ENCODE data around the gene HGS.

HGS gene

DNA sequence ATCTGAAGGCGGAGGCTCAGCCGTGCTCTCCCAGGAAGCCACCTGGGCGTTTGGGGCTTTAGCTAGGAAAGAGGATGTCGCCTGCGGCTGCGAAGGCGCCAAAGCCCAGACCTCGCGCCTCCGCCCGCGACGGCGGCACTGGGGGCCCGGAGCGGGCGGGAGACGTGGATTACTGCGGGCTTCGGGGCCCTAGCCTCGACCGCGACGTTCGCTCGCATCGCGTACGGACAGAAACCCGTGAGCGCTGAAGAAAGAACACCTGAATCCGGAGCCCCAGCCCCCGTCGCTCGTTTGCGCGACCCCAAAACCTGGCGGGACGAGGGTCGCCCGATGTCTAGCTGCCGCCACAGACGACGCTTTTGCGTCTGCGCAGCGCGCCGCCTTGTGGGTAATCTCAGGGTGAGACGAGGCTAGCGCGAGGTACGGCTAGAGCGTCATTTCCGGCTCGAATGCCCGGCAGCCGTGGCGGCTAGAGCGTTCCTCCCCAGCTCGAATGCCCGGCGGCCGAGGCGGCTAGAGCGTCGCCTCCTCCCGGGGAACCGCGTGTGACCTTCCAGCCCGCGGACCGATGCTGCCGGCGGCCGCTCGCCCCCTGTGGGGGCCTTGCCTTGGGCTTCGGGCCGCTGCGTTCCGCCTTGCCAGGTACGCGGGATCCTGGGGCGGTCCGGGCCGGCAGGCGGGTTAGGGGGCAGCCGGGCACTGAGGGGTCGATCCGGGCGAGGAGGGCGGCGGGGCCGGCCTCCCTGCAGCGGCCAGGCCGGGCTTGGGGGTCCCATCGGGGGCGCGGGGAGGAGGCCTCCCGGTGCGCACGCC is 19.3 kb downstream of the HGS start, which contains the start of gene MRPL12:
Gene MRPL12 (plus strand): TSS at position 434 of the 813 bp plus-strand sequence. CDS start 135 bp downstream, at position 569.
- ChIA-PET POLR2A (interaction anchor here (0.6 to 4.1 kb wide), 20 partner anchors 10 to 320 kb away, joined by 3 to 120 read pairs (median 5); partner anchors contain the start of genes ARL16, CCDC137, CENPX and FAAP100), CTCF (interaction anchor here (1.2 to 1.8 kb wide), 4 partner anchors 10 to 24 kb away, joined by 3 to 5 read pairs (median 4); partner anchors contain the start of genes ARL16 and HGS)
- TF ChIP-seq ZNF384 (IDR thresholded peaks at IDR 0.05) = no peak
- no peak for TF ChIP-seq NFRKB (IDR thresholded peaks at IDR 0.05)
- TF ChIP-seq L3MBTL2 (conservative IDR thresholded peaks at IDR 0.05) = peak; percentile 87
- peak; percentile 50 for TF ChIP-seq ELF4 (IDR thresholded peaks at IDR 0.05)
- TF ChIP-seq FOXA1 (IDR thresholded peaks at IDR 0.05) = no peak
- no peak for TF ChIP-seq CTBP1 (IDR thresholded peaks at IDR 0.05; ENCODE audit: borderline replicate concordance)
- TF ChIP-seq ARNT (IDR thresholded peaks at IDR 0.05) = no peak
- DNase-seq (ENCODE audit: extremely low spot score) = peak; percentile 94

DNA sequence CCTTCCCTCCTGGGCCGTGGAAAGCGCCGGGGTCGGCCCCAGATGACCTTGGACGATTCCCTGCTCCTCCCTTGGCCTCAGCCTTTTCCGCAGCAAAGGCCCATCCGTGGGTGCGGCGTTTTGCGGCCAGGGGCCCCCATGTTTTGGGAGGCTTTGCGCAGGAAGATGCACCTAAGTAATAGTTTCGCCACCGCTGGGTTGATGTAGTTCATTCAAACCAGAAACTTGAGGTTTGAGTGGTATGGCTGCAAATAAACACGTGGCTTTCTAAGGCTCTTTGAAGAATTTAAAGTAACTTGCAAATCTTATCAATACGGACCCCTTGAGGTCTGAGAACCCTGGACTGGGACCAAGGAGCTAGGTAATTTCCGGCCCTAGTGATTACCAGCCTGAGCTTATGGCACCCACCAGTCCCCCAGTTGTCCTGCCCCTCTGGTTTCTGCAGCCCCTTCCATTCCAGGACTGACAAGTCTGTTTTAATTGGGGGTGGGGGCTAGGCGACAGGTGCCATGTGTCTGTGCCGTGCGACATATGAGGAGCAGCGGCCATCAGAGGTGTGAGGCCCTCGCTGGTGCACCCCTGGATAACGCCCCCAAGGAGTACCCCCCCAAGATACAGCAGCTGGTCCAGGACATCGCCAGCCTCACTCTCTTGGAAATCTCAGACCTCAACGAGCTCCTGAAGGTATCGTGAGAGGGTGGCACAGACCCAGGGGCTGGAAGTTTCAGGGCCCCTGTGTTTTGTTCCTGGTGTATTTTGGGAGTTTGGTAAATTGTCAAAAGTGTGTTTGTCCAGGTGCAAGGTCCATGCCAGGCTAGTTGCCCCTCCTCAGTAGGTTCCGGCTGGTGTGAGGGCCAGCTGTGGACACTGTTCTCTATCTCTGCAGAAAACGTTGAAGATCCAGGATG is 20.2 kb downstream of the HGS start:
- POLR2A ChIA-PET = interaction anchor here (0.6 to 4.1 kb wide), 20 partner anchors 10 to 169 kb away, joined by 3 to 120 read pairs (median 5); partner anchors contain the start of genes ARL16, CCDC137, FAAP100 and HGS
- CTCF ChIA-PET = no interaction called here
- no peak for TF ChIP-seq CTBP1 (IDR thresholded peaks at IDR 0.05; ENCODE audit: borderline replicate concordance)
- no peak for TF ChIP-seq BHLHE40 (IDR thresholded peaks at IDR 0.05; ENCODE audit: borderline replicate concordance)
- no peak for TF ChIP-seq TARDBP (IDR thresholded peaks at IDR 0.05)
- no peak for DNase-seq (ENCODE audit: extremely low spot score)

DNA sequence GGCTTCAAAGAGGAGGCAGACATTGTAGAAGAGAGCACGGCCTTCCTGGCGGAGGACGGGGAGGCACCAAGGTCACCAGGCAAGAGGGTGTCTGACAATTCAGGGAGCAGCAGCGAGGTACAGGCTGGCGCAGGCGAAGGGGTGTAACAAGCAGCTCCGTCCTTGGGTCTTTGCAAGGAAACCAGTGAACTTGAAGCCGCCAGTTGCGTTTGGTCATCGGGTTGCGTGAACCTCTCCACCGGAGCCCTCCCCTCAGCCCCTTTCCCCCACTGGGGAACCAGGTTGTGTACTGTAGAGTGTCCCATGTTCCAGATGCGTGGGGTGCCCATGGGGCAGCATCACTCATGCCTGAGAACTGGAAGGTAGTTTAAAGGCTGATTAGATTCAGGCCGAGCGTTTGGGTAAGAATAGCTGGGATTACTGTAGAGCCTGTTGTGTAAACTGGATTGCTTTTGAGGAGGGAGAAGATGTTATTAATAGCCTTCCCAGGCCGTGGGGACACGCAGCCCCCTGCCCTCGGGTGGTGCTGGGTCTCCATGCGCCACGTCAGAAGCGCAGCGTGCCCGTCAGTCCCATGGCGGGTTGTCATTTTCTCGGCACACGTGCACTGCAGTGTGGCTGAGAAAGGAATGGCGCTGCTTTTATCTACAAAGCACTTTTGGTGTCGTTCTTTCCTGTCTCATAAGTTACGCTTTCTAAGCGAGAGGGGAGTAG is 21.9 kb downstream of the HGS start:
- ChIA-PET POLR2A (no interaction called here), CTCF (no interaction called here)
- TF ChIP-seq ARNT (IDR thresholded peaks at IDR 0.05) = no peak
- TF ChIP-seq L3MBTL2 (conservative IDR thresholded peaks at IDR 0.05) = no peak
- no peak for TF ChIP-seq BHLHE40 (IDR thresholded peaks at IDR 0.05; ENCODE audit: borderline replicate concordance)
- no peak for TF ChIP-seq SUZ12 (IDR thresholded peaks at IDR 0.05)
- no peak for TF ChIP-seq HDGF (IDR thresholded peaks at IDR 0.05; ENCODE audit: borderline replicate concordance)
- TF ChIP-seq FOXM1 (IDR thresholded peaks at IDR 0.05; ENCODE audit: borderline replicate concordance) = no peak
- no peak for TF ChIP-seq NFRKB (IDR thresholded peaks at IDR 0.05)
- no peak for TF ChIP-seq FOXA1 (IDR thresholded peaks at IDR 0.05)
- TF ChIP-seq ZNF384 (IDR thresholded peaks at IDR 0.05) = no peak
- no peak for TF ChIP-seq SP1 (IDR thresholded peaks at IDR 0.05)
- TF ChIP-seq TARDBP (IDR thresholded peaks at IDR 0.05) = no peak
- no peak for TF ChIP-seq CTBP1 (IDR thresholded peaks at IDR 0.05; ENCODE audit: borderline replicate concordance)
- DNase-seq (ENCODE audit: extremely low spot score) = no peak

DNA sequence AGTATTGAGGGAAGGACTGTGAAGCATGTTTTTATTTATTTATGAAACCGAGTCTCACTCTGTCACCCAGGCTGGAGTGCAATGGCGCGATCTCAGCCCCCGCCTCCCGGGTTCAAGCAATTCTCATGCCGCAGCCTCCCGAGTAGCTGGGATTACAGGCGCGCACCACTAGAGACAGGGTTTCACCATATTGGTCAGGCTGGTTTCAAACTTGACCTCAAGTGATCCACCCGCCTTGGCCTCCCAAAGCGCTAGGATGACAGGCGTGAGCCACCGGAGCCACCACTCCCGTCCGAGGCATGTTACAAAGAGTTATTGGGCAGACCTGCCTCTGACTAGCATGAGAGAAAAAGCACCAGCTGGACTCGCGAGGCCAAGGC is 22.4 kb downstream of the HGS start:
- ChIA-PET CTCF (no interaction called here), POLR2A (interaction anchor here (0.7 kb wide), 1 partner anchor 22 kb away, joined by 3 read pairs; no protein-coding TSS in a partner anchor)
- no peak for DNase-seq (ENCODE audit: extremely low spot score)
- no peak for TF ChIP-seq NFRKB (IDR thresholded peaks at IDR 0.05)
- no peak for TF ChIP-seq SUZ12 (IDR thresholded peaks at IDR 0.05)
- TF ChIP-seq TARDBP (IDR thresholded peaks at IDR 0.05) = no peak
- TF ChIP-seq FOXK2 (IDR thresholded peaks at IDR 0.05) = no peak
- no peak for TF ChIP-seq L3MBTL2 (conservative IDR thresholded peaks at IDR 0.05)
- no peak for TF ChIP-seq ARNT (IDR thresholded peaks at IDR 0.05)
- TF ChIP-seq SP1 (IDR thresholded peaks at IDR 0.05) = no peak
- TF ChIP-seq LEF1 (IDR thresholded peaks at IDR 0.05; ENCODE audit: borderline replicate concordance) = no peak
- TF ChIP-seq FOXA1 (IDR thresholded peaks at IDR 0.05) = no peak

DNA sequence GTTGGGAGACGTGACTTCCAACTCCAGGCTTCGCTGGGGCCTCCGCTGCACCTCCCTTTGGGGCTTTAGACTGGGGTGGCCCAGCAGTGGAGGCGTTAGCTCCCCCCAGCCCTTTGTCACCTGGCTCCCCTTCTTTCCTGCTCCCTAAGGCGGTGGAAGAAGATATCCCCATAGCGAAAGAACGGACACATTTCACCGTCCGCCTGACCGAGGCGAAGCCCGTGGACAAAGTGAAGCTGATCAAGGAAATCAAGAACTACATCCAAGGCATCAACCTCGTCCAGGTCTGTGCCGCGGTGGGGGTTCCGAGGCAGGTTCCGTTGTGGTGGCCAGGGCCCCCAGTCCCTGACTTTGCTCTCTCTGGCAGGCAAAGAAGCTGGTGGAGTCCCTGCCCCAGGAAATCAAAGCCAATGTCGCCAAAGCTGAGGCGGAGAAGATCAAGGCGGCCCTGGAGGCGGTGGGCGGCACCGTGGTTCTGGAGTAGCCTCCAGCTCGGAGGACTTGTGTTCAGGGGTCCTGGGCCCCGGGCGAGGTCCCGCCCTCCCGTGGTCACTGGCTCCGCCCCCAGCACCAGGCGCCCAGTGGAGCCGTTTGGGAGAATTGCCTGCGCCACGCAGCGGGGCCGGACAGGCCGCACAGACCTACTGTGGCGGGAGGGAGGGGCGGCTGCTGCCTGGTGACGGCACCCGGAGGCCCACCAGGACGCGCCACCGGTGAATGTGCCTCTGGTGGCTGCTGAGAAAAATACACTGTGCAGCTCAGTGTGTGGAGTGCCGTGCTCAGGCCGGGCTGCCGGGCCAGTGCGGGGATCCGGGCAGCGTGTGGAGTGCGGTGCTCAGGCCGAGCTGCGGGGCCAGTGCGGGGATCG is 23.2 kb downstream of the HGS start:
- ChIA-PET POLR2A (interaction anchor here (0.7 to 0.8 kb wide), 2 partner anchors 22 to 41 kb away, joined by 3 read pairs; no protein-coding TSS in a partner anchor), CTCF (no interaction called here)
- TF ChIP-seq, protein P1, sequence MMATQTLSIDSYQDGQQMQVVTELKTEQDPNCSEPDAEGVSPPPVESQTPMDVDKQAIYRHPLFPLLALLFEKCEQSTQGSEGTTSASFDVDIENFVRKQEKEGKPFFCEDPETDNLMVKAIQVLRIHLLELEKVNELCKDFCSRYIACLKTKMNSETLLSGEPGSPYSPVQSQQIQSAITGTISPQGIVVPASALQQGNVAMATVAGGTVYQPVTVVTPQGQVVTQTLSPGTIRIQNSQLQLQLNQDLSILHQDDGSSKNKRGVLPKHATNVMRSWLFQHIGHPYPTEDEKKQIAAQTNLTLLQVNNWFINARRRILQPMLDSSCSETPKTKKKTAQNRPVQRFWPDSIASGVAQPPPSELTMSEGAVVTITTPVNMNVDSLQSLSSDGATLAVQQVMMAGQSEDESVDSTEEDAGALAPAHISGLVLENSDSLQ (IDR thresholded peaks at IDR 0.05) = no peak
- TF ChIP-seq SUZ12 (IDR thresholded peaks at IDR 0.05) = no peak
- DNase-seq (ENCODE audit: extremely low spot score) = no peak
